Cardiac muscle cell (in vitro differentiated cells and primary cell): ENCODE results near the gene HGF. TPM values are rescaled to one million over a fixed set of nuclear protein-coding genes. Genes with fewer than 3 reads are reported as not detected.
"Not testable (repeated sequence)": the region's sequence is repeated elsewhere in the genome, so short reads cannot be mapped to it uniquely, and the experiment has no call there.

Source experiments
- DNase-seq, 2 donors: peaks; one replicate each; pipeline versions ENCODE4 v3.0.0 to v3.0.0-alpha.2; 2010 to 2017; ENCODE audit warnings: low read depth in 1 of 2, low spot score in 1 of 2
- H3K27ac ChIP-seq: fragments of 200-600 bp; sonication (generic); 2 replicates; pipeline ENCODE4 v1.5.1; 2016
- H3K27me3 ChIP-seq: fragments of 200-600 bp; sonication (generic); 2 replicates; pipeline ENCODE4 v1.6.0; 2016; ENCODE audit warnings: control low read depth
- H3K36me3 ChIP-seq: fragments of 200-600 bp; sonication (generic); 2 replicates; pipeline ENCODE4 v1.5.1; 2016; ENCODE audit warnings: control low read depth
- H3K4me1 ChIP-seq: fragments of 200-600 bp; sonication (generic); 2 replicates; pipeline ENCODE4 v1.8.1; 2017; ENCODE audit warnings: low read depth, mild to moderate bottlenecking, mixed run types
- H3K4me3 ChIP-seq: fragments of 200-600 bp; sonication (generic); 2 replicates; pipeline ENCODE4 v1.5.1; 2016; ENCODE audit warnings: mild to moderate bottlenecking
- H3K9me3 ChIP-seq: fragments of 200-600 bp; sonication (generic); 2 replicates; pipeline ENCODE4 v1.5.1; 2017; ENCODE audit warnings: low read depth, mild to moderate bottlenecking, control low read depth
- polyA plus RNA-seq: library from polyadenylated mRNA; unstranded; fragments of >200 nt; fragmentation: Nextera tagmentation; extraction: Ambion mirVana; gene quantifications from 2 replicates; pipeline ENCODE4 v1.2.1, GENCODE V29; 2016
- total RNA-seq: library from RNA; depleted of rRNA; stranded (reverse); fragments of >200 nt; gene quantifications from 2 replicates; pipeline ENCODE4 v1.2.3, GENCODE V29; 2016
- TF ChIP-seq, protein P1 (sequence below): IDR thresholded peaks from 2 replicates; pipeline ENCODE4 v1.5.1; 2012; ENCODE audit warnings: low read depth, mild to moderate bottlenecking, low read length

Gene HGF
- total and polyA plus RNA-seq, 2 experiments from 2014 or later = 0.04 to 0.66 TPM

DNA sequence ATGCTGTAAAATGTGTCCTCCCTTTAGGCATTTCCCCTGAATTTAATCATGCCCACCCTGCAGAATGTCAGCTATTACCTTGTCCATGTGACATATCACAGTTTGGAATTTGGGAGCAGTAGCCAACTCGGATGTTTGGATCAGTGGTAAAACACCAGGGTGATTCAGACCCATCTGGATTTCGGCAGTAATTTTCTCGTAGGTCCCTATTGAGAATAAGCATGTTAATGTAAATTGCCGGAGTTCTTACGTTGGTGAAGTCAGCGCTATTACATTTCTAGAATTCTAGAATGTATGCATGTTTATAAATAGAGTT lies 44.1 kb downstream of the HGF start:
- Histone ChIP-seq H3K36me3 (no peaks in the 10 kb centered on the region), H3K9me3 (no peaks in the 10 kb centered on the region), H3K4me1 (no peaks in the 10 kb centered on the region), H3K27ac (no peak overlapping the region), H3K4me3 (no peak overlapping the region), H3K27me3 (no peaks in the 10 kb centered on the region)
- peak in 1 of 2 donors; percentile 75 for DNase-seq
- TF ChIP-seq, protein P1, sequence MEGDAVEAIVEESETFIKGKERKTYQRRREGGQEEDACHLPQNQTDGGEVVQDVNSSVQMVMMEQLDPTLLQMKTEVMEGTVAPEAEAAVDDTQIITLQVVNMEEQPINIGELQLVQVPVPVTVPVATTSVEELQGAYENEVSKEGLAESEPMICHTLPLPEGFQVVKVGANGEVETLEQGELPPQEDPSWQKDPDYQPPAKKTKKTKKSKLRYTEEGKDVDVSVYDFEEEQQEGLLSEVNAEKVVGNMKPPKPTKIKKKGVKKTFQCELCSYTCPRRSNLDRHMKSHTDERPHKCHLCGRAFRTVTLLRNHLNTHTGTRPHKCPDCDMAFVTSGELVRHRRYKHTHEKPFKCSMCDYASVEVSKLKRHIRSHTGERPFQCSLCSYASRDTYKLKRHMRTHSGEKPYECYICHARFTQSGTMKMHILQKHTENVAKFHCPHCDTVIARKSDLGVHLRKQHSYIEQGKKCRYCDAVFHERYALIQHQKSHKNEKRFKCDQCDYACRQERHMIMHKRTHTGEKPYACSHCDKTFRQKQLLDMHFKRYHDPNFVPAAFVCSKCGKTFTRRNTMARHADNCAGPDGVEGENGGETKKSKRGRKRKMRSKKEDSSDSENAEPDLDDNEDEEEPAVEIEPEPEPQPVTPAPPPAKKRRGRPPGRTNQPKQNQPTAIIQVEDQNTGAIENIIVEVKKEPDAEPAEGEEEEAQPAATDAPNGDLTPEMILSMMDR = no peak

DNA sequence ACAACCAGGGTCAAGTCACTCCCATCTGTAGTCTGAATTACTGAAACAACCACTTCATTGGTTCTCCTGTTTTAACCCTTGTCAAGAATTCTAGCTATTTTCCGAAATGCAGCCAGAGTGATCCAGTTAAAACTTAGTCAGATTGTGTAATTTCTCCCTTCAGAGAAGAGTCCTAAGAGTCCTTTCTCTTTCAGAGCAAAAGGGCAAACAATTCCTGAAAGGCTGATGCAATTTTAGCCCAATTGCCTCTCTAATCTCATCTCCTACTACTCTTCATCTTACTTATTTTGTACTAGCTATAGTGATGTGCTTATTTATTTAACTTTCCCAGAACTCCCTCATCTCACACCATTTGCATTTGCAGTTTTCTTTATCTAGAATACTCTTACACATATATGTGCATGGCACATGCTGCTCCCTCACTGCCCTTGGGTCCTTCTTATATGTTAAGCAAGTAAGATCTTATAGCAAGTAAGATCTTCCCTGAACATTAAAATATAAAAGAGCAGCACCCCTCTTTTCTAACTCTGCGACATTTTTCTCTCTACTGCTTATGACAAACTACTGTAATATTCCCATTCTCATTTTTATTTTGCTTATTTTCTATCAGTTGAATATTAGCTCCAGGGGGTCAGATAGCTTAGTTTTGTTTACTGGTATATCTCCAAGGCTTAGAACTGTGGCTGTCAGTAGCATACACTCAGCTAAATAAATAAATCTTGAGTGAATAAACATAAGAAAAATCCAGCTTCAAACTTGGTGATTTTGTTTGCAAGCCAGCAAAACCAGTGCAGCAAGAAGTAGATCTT lies 44.6 kb downstream of the HGF start:
- TF ChIP-seq, protein P1 = no peak
- Histone ChIP-seq H3K27ac (no peak overlapping the region), H3K4me3 (no peak overlapping the region), H3K9me3 (no peaks in the 10 kb centered on the region), H3K4me1 (no peaks in the 10 kb centered on the region), H3K36me3 (no peaks in the 10 kb centered on the region), H3K27me3 (no peaks in the 10 kb centered on the region)
- DNase-seq = peak in 1 of 2 donors; percentile 67

DNA sequence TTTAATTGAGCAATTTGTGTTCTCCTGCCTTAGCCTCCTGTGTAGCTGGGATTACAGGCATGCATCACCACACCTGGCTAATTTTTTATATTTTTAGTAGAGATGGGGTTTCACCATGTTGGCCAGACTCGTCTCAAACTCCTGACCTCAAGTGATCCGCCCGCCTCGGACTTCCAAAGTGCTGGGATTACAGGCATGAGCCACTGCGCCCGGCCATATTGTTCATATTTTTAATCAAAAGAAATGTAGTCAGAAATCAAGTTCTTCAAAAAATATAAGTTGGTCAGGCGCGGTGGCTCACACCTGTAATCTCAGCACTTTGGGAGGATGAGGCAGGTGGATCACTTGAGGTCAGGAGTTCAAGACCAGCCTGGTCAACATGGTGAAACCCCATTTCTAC lies 47.6 kb downstream of the HGF start:
- H3K36me3 ChIP-seq, H3K9me3 ChIP-seq, DNase-seq, H3K4me3 ChIP-seq, H3K27me3 ChIP-seq, H3K27ac ChIP-seq, H3K4me1 ChIP-seq: not testable (repeated sequence)

DNA sequence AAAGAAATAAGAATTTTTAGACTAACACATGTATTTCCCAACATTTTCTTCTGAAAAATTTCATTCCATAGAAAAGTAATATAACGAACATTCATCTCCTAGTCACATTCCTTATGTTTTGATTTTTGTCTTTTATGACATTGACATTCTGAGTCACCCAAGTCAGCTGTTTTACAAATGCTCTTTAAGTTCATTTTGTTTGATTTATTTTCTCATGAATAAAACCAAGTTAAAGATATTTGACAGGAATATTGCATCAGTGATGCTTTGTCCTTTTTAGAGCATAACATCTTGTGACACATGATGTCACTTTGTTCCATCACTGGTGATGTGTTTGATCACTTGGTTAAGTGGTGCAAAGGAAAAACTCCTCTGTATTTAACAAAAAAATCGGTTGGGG lies 48.4 kb downstream of the HGF start:
- TF ChIP-seq, protein P1 = no peak
- Histone ChIP-seq H3K27me3 (no peaks in the 10 kb centered on the region), H3K27ac (no peak overlapping the region), H3K4me1 (no peaks in the 10 kb centered on the region), H3K4me3 (no peak overlapping the region), H3K9me3 (no peaks in the 10 kb centered on the region), H3K36me3 (no peaks in the 10 kb centered on the region)
- DNase-seq = no peak

DNA sequence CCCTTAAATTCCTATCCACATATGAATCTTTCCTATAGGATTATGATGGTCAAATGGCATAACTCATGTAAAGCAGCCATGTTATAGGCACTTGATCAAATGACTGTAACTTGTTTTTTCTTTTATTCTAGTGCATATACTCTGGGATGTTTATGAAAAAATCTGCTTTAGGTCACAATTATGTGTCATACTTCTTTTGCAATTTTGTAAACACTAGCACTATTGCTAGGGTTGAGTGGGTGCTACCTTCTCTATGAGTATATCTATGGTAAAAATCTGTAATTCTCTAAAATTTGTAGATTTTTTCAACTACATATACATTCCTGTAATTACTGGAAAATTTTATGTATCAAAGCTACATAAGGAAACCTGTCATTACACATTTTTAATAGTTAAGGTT lies 50.0 kb downstream of the HGF start:
- H3K27me3 ChIP-seq = no peaks in the 10 kb centered on the region

DNA sequence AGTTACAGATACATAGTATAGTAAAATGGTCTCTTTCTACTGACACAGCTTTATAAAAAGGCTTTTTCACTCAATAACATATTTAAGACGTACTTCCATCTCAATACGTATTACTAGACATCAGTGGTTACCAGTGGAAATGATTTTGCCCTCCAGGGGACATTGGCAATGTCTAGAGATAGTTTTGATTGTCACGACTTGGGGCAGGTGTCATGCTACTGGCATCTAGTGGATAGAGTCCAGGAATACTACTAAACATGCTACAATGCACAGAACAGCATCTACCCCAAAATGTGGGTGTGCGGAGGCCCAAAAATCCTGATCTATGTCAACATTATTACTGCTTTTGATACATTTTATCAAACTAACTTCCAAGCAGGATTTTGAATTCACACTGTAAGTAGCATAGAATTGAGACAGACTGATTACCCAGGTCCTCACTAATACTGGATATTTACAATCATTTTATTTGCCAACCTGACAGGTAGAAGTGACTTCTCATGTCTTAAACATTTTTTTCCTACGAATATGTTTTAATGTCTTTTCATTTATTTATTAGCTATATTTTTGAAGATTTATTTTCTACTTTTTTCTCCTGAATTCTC lies 53.8 kb downstream of the HGF start:
- Histone ChIP-seq H3K27ac (no peak overlapping the region), H3K9me3 (no peaks in the 10 kb centered on the region), H3K36me3 (no peaks in the 10 kb centered on the region), H3K4me1 (no peaks in the 10 kb centered on the region), H3K27me3 (no peaks in the 10 kb centered on the region), H3K4me3 (no peak overlapping the region)
- TF ChIP-seq, protein P1 = peak; percentile 34
- DNase-seq = peak; percentile 30 to 52

More for the DNA sequence above, 50.0 kb downstream of the HGF start:
- Histone ChIP-seq H3K9me3 (no peaks in the 10 kb centered on the region), H3K36me3 (no peaks in the 10 kb centered on the region), H3K27ac (no peak overlapping the region), H3K4me3 (no peak overlapping the region), H3K4me1 (no peaks in the 10 kb centered on the region)
- no peak for DNase-seq
- TF ChIP-seq, protein P1 = no peak
